GM12864 (cell line): ENCODE data around the gene INHBB.

ENCODE experiments used
- DNase-seq: peaks from one replicate; pipeline ENCODE4 v3.0.0-alpha.2; 2011; ENCODE audit warnings: low read depth
- H3K4me3 ChIP-seq: 2 replicates; pipeline ENCODE4 v1.5.1; 2011; ENCODE audit warnings: mild to moderate bottlenecking, low read depth, low read length, control low read depth
- CTCF ChIP-seq: IDR thresholded peaks from 2 replicates; pipeline ENCODE4 v1.5.1; 2011; ENCODE audit warnings: low read depth, mild to moderate bottlenecking, moderate library complexity, low read length, control low read depth, inconsistent platforms; ENCODE audit errors: missing control alignments

INHBB gene

GRCh38 chr2:120350801-120351320 lies 4.9 kb downstream of the INHBB start:
- TF ChIP-seq CTCF, result no peak
- H3K4me3 ChIP-seq, result no peak overlapping the region
- DNase-seq, result no peak

GRCh38 chr2:120352696-120353590 lies 7.0 kb downstream of the INHBB start:
- no peak for DNase-seq
- TF ChIP-seq CTCF, result no peak
- no peak overlapping the region for H3K4me3 ChIP-seq

DNA sequence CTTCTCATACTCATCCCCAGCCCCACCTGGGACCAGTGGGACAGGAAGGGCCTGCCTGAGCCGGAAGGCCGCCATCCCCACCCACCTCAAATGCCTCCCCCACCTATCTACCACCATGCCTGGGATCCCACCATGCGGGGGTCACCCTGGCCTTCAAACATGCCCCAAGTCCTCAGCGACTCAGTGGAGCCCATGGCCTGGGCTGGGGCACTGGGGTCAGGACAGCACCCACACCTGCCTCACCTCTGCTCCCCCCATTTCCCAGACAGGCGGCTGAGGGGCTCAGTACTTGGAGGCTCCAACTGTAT lies 7.6 kb downstream of the INHBB start:
- no peak overlapping the region for H3K4me3 ChIP-seq
- DNase-seq, result no peak
- no peak for TF ChIP-seq CTCF

DNA sequence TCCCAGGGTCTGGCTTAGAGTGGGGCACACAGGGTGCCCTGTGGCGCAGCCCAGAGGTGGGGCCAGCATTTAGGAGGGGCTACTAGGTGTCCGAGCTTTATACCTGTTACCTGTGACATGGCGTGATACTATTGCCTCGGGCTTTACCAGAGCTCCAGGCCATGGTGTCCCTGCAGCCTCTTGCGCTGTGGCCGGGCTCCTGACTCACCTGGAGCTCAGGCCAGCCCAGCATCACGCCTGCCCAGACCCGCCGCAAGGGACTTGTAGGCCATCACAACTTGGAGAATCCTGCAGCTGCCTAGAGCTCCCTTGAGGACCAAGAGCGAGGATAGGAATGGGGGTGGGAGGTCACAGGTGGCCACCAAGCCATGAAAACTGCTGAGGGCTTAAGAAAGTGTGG lies 8.0 kb downstream of the INHBB start:
- no peak for DNase-seq
- no peak for TF ChIP-seq CTCF
- no peak overlapping the region for H3K4me3 ChIP-seq

DNA sequence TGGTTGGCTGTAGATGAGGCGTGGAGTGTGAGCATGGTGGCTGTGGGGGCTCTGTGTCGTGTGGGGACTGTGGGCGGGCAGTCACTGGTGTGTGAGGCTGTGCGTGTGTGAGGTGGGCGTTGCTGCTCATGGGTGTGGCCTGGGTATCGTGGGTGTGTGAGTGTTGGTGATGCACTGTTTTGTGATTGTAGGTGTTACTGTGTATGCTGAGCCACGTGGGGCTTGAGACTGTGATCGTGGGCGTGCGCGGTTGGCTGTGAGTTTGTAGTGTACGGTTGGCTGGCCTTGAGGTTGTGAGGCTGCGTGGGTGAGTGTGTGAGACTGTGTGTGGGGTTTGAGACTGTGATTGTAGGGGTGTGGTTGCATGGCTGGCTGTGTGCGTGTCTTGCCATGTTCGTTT lies 8.5 kb downstream of the INHBB start:
- H3K4me3 ChIP-seq, result no peak overlapping the region
- no peak for DNase-seq
- no peak for TF ChIP-seq CTCF

DNA sequence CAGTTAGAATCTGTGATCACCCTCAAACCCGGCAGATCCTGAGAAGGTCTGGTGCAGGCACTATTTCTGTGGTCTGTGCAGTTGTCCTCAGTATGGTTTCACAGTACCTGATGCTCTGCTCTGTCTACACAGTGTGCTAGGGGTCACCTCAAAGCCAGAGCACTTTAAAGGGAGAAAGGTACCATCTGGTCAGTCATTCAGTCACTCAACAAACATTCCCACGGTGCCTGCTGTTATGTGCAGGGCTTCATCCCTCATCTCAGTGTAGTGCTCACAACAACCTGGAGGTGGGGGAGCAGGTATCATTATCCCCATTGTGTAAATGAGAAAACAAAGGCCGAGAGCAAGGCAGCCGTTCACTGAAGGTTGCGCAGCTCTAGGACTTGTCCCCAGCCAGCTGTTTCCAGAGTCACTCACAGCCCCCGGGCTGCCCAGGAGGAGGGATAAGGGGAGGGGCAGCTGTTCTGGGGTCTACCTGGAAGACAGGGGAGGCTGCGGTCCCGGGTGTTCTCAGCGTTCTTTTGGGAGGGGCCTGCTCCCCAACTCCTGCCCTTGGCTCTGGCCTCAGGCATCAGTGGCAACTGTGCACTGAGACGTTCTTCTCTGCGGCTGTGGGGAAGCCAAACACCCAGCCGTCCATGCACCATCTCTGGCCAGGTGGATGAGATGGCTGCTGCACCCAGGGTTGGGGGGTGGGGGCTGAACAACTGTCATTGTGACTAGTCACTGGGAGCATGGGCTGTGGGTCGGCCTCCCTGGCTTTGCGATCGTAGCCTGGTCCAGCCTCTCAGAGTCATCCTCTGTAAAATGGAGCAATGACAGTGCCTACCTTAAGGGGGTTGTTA lies 9.2 kb downstream of the INHBB start:
- no peak overlapping the region for H3K4me3 ChIP-seq
- TF ChIP-seq CTCF, result no peak
- DNase-seq, result no peak
